Measurements from ENCODE around the gene UBE2D2. TPM values are rescaled to one million over a fixed set of nuclear protein-coding genes. Genes with fewer than 3 reads are reported as not detected.
"Not testable (repeated sequence)": the region's sequence is repeated elsewhere in the genome, so short reads cannot be mapped to it uniquely, and the experiment has no call there.

The UBE2D2 gene
- total and polyA plus RNA-seq, 2 donors (not counting 1 experiment from before 2014, with no cell fraction given), result 64.3 to 168 TPM

GRCh38 chr5:139531772-139532169, 29.4 kb upstream of the UBE2D2 start:
- Histone ChIP-seq H3K4me3 (ENCODE audit: control extremely low read depth in 1 of 5, extremely low read depth in 1 of 5, insufficient read depth in 1 of 5, low read depth in 2 of 5, low read length in 4 of 5) (no peak overlapping the region), H3K36me3 (replicated peaks in 1 of 2; ENCODE audit: control extremely low read depth in 1 of 2, control insufficient read depth in 1 of 2, extremely low read depth in 1 of 2, insufficient read depth in 2 of 2, low read length in 1 of 2) (no peaks in the 10 kb centered on the region), H3K79me2 (ENCODE audit: control insufficient read depth, insufficient read depth, low read length) (no peaks in the 10 kb centered on the region), H3K9me3 (ENCODE audit: control extremely low read depth in 1 of 3, control insufficient read depth in 2 of 3, insufficient read depth in 1 of 3, low read length in 2 of 3) (peaks cover 0 to 9% (median 0%) of the 10 kb centered on the region in 3 donors), H3K27ac (ENCODE audit: low read length in 2 of 2) (no peak overlapping the region), H2AFZ (ENCODE audit: insufficient read depth, low read depth, low read length, poor library complexity, severe bottlenecking) (no peak overlapping the region), H4K20me1 (ENCODE audit: control insufficient read depth, insufficient read depth, low read length, poor library complexity, severe bottlenecking) (no peaks in the 10 kb centered on the region), H3K27me3 (replicated peaks in 1 of 4; ENCODE audit: control extremely low read depth in 1 of 4, control insufficient read depth in 3 of 4, insufficient read depth in 4 of 4, low read length in 3 of 4) (no peaks in the 10 kb centered on the region), H3K4me2 (replicated peaks; ENCODE audit: low read depth, low read length, poor library complexity, severe bottlenecking) (no peak overlapping the region), H3K9ac (ENCODE audit: low read length) (no peak overlapping the region), H3K4me1 (ENCODE audit: control insufficient read depth in 2 of 2, insufficient read depth in 2 of 2, low read length in 2 of 2) (no peaks in the 10 kb centered on the region)
- no peak overlapping the region for H3K27ac Mint-ChIP-seq
- no peaks in the 10 kb centered on the region for H3K27me3 Mint-ChIP-seq
- no peak for ATAC-seq (ENCODE audit: low read depth)
- no peak for DNase-seq
- peaks cover 4% of the 10 kb centered on the region for H3K9me3 Mint-ChIP-seq (ENCODE audit: insufficient read depth)
- H3K4me3 Mint-ChIP-seq, result no peak overlapping the region
- H3K4me1 Mint-ChIP-seq, result peaks cover under 1% of the 10 kb centered on the region
- WGBS (ENCODE audit: insufficient coverage), result 100% methylated on average over 2 of the region's 3 CpGs
- ChIA-PET CTCF (interaction anchor here (0.6 kb wide), 2 partner anchors 102 to 162 kb away, joined by 3 read pairs; no protein-coding TSS in a partner anchor), POLR2A (no interaction called here)
- TF ChIP-seq EZH2 (IDR thresholded peaks at IDR 0.05; ENCODE audit: borderline replicate concordance, insufficient read depth, low read depth, low read length, poor library complexity, severe bottlenecking), result no peak
- TF ChIP-seq, protein P1, sequence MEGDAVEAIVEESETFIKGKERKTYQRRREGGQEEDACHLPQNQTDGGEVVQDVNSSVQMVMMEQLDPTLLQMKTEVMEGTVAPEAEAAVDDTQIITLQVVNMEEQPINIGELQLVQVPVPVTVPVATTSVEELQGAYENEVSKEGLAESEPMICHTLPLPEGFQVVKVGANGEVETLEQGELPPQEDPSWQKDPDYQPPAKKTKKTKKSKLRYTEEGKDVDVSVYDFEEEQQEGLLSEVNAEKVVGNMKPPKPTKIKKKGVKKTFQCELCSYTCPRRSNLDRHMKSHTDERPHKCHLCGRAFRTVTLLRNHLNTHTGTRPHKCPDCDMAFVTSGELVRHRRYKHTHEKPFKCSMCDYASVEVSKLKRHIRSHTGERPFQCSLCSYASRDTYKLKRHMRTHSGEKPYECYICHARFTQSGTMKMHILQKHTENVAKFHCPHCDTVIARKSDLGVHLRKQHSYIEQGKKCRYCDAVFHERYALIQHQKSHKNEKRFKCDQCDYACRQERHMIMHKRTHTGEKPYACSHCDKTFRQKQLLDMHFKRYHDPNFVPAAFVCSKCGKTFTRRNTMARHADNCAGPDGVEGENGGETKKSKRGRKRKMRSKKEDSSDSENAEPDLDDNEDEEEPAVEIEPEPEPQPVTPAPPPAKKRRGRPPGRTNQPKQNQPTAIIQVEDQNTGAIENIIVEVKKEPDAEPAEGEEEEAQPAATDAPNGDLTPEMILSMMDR (IDR thresholded peaks at IDR 0.05), result no peak
- intact Hi-C loops (cut with micrococcal nuclease), result no loop called here

DNA sequence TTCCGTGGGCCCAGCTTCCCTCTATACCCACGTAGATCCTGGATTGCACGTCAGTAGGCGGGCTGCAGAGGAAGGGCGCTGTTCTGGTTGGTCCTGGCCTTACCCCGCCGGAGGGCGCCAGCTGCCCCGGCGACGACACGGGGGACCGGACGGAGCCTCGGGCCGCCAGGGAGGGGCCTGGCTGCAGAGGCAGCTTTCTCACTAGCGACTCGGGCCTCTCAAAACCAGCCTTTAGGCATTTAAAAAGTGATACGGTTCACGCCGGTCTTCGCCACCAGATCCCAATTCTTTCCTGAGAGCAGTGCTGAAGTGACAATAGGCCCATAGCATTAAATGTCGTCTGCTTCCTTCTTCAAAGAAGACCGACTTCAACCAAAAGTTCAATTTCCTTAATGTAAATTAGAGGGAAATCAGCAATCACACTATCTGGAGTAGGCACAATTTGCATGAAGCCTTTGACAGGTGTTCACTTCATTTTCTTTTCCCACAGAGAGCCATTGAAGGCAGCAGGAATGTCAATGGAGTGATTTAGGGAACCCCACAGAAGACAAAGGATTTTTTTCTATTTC, 17.6 kb upstream of the UBE2D2 start:
- Mint-ChIP-seq H3K9me3 (ENCODE audit: insufficient read depth) (no peaks in the 10 kb centered on the region), H3K27ac (peak overlapping the region; percentile 90), H3K4me3 (peak overlapping the region; percentile 79), H3K4me1 (peaks cover 16% of the 10 kb centered on the region), H3K27me3 (no peaks in the 10 kb centered on the region)
- Histone ChIP-seq H3K4me3 (ENCODE audit: control extremely low read depth in 1 of 5, extremely low read depth in 1 of 5, insufficient read depth in 1 of 5, low read depth in 2 of 5, low read length in 4 of 5) (peak overlapping the region in 4 of 5 experiments; percentile 20 to 61 (median 50)), H3K27me3 (replicated peaks in 1 of 4; ENCODE audit: control extremely low read depth in 1 of 4, control insufficient read depth in 3 of 4, insufficient read depth in 4 of 4, low read length in 3 of 4) (no peaks in the 10 kb centered on the region), H3K9me3 (ENCODE audit: control extremely low read depth in 1 of 3, control insufficient read depth in 2 of 3, insufficient read depth in 1 of 3, low read length in 2 of 3) (no peaks in the 10 kb centered on the region), H3K27ac (ENCODE audit: low read length in 2 of 2) (peak overlapping the region; percentile 71 to 74), H2AFZ (ENCODE audit: insufficient read depth, low read depth, low read length, poor library complexity, severe bottlenecking) (peak overlapping the region; percentile 84), H3K4me1 (ENCODE audit: control insufficient read depth in 2 of 2, insufficient read depth in 2 of 2, low read length in 2 of 2) (peaks cover 6 to 16% of the 10 kb centered on the region in 2 donors), H4K20me1 (ENCODE audit: control insufficient read depth, insufficient read depth, low read length, poor library complexity, severe bottlenecking) (no peaks in the 10 kb centered on the region), H3K9ac (ENCODE audit: low read length) (peak overlapping the region; percentile 59), H3K4me2 (replicated peaks; ENCODE audit: low read depth, low read length, poor library complexity, severe bottlenecking) (peak overlapping the region; percentile 75), H3K36me3 (replicated peaks in 1 of 2; ENCODE audit: control extremely low read depth in 1 of 2, control insufficient read depth in 1 of 2, extremely low read depth in 1 of 2, insufficient read depth in 2 of 2, low read length in 1 of 2) (no peaks in the 10 kb centered on the region), H3K79me2 (ENCODE audit: control insufficient read depth, insufficient read depth, low read length) (no peaks in the 10 kb centered on the region)
- intact Hi-C loops (cut with micrococcal nuclease), result loop anchor here (1.0 kb wide), 4 partner anchors 18 to 32 kb away; partner anchors contain the start of gene UBE2D2
- POLR2A ChIA-PET, result interaction anchor here (1.1 kb wide), 1 partner anchor 18 kb away, joined by 7 read pairs; the partner anchor contains the start of gene UBE2D2
- CTCF ChIA-PET, result interaction anchor here (0.9 to 2.5 kb wide), 19 partner anchors 8 to 425 kb away, joined by 3 to 17 read pairs (median 5); partner anchors contain the start of gene UBE2D2
- WGBS (ENCODE audit: insufficient coverage), result 5% methylated on average over 22 of the region's 24 CpGs
- TF ChIP-seq EZH2 (IDR thresholded peaks at IDR 0.05; ENCODE audit: borderline replicate concordance, insufficient read depth, low read depth, low read length, poor library complexity, severe bottlenecking), result no peak
- TF ChIP-seq, protein P1 (IDR thresholded peaks at IDR 0.05), result peak; percentile 57
- DNase-seq (peak; percentile 85), ATAC-seq (ENCODE audit: low read depth) (peak; percentile 99)

DNA sequence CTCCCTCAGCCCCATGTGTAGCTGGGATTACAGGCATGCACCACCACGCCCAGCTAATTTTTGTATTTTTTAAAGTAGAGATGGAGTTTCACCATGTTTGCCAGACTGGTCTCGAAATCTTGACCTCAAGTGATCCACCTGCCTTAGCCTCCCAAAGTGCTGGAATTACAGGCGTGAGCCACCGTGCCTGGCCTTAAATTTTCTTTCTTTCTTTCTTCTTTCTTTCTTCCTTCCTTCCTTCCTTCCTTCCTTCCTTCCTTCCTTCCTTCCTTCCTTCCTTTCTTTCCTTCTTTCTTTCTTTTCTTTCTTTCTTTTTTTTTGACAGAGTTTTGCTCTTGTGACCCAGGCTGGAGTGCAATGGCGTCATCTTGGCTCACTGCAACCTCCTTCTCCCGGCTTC, 14.5 kb upstream of the UBE2D2 start:
- H3K27me3 ChIP-seq (replicated peaks in 1 of 4; ENCODE audit: control extremely low read depth in 1 of 4, control insufficient read depth in 3 of 4, insufficient read depth in 4 of 4, low read length in 3 of 4); H3K27ac Mint-ChIP-seq; H3K9ac ChIP-seq (ENCODE audit: low read length); H3K9me3 Mint-ChIP-seq (ENCODE audit: insufficient read depth); H3K9me3 ChIP-seq (ENCODE audit: control extremely low read depth in 1 of 3, control insufficient read depth in 2 of 3, insufficient read depth in 1 of 3, low read length in 2 of 3); H4K20me1 ChIP-seq (ENCODE audit: control insufficient read depth, insufficient read depth, low read length, poor library complexity, severe bottlenecking); ATAC-seq (ENCODE audit: low read depth); H2AFZ ChIP-seq (ENCODE audit: insufficient read depth, low read depth, low read length, poor library complexity, severe bottlenecking); H3K79me2 ChIP-seq (ENCODE audit: control insufficient read depth, insufficient read depth, low read length); intact Hi-C loops (cut with micrococcal nuclease); H3K4me3 Mint-ChIP-seq; H3K36me3 ChIP-seq (replicated peaks in 1 of 2; ENCODE audit: control extremely low read depth in 1 of 2, control insufficient read depth in 1 of 2, extremely low read depth in 1 of 2, insufficient read depth in 2 of 2, low read length in 1 of 2); H3K27me3 Mint-ChIP-seq; DNase-seq; H3K4me3 ChIP-seq (ENCODE audit: control extremely low read depth in 1 of 5, extremely low read depth in 1 of 5, insufficient read depth in 1 of 5, low read depth in 2 of 5, low read length in 4 of 5); H3K4me2 ChIP-seq (replicated peaks; ENCODE audit: low read depth, low read length, poor library complexity, severe bottlenecking); H3K27ac ChIP-seq (ENCODE audit: low read length in 2 of 2): not testable (repeated sequence)
- peaks cover 23% of the 10 kb centered on the region for H3K4me1 Mint-ChIP-seq
- WGBS (ENCODE audit: insufficient coverage), result 83% methylated on average over 5 of the region's 6 CpGs
- CTCF ChIA-PET, result interaction anchor here (1.0 to 1.2 kb wide), 2 partner anchors 59 to 233 kb away, joined by 3 read pairs; no protein-coding TSS in a partner anchor
- POLR2A ChIA-PET, result interaction anchor here (0.7 kb wide), 1 partner anchor 14 kb away, joined by 3 read pairs; no protein-coding TSS in a partner anchor
- peaks cover 10 to 18% of the 10 kb centered on the region in 2 donors for H3K4me1 ChIP-seq (ENCODE audit: control insufficient read depth in 2 of 2, insufficient read depth in 2 of 2, low read length in 2 of 2)

Measured in B cell (primary cell).